Activated effector memory CD4-positive, alpha-beta T cell treated with Interleukin-2 at 50 U/mL for 16 hours (primary cell): Measurements from ENCODE around the gene SMARCD3.
A peak's percentile ranks its signal among the peaks of the same experiment; 100 is the strongest.

Source experiments
- DNase-seq: peaks from one replicate; pipeline ENCODE4 v3.0.0-alpha.2; 2020

SMARCD3 gene

GRCh38 chr7:151246851-151247580 lies 1.5 kb downstream of the SMARCD3 start:
- DNase-seq = no peak

- no peak for DNase-seq
Measured at GRCh38 chr7:151246102-151246850, 2.2 kb downstream of the SMARCD3 start.

DNA sequence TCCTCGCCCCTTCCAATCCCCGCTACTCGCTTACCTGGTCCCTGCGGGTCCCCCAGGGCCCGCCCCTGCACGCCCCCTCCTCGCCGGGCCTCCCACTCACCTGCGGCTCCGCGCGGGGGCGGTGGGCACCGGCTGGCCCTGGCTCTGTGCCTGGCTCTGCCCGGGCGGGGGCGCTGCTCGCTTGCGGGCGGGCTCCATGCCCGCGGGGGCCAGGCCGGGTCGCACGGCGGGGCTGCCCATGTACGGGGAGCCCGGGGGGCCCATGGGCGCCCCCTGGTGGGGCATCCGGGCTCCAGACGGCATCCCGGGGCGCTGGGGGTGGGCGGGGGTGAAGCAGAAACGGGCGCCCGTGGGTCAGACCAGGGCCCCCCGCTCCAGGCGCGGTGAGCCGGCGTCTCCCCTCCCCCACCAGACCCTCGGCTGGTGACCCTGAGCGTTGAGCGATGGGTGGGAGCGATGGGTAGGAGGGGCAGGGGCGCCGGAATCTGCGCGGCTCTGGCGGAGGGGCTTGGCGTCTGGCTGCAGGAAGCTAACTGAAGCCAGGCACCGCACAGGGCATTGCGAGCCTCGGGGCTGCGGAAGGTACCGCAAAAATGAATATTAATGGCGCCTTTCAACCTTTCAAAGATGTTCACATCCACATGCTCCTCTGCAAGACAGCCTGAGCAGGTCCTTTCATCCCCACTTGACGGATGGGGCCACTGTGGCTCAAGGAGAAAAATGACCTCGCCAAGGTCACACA lies 3.0 kb downstream of the SMARCD3 start:
- DNase-seq = peak; percentile 50

DNA sequence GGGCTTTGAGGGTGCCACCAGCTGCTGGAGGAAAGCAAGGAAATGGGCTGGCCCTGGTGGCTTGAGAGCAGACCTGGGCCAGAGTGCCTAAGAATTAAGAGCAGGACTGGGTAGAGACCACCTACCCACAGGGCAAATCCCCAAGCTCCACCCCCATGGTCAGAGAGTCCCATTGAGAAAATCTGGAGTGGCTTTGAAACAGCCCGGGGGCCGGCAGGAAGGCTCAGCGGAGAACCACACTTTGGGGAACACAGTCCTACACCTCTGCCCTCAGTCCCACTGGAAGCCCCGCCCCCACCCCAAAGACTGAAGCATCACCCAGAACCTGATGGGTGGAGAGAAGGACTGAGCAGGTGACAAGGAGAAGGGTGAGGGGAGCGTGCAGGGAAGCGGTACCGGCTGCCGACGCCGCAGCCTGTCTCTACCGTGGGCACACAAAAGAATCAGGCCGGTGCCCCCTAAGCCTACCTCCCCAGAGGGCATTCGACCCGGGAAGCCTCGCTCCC lies 3.6 kb downstream of the SMARCD3 start:
- DNase-seq = no peak

DNA sequence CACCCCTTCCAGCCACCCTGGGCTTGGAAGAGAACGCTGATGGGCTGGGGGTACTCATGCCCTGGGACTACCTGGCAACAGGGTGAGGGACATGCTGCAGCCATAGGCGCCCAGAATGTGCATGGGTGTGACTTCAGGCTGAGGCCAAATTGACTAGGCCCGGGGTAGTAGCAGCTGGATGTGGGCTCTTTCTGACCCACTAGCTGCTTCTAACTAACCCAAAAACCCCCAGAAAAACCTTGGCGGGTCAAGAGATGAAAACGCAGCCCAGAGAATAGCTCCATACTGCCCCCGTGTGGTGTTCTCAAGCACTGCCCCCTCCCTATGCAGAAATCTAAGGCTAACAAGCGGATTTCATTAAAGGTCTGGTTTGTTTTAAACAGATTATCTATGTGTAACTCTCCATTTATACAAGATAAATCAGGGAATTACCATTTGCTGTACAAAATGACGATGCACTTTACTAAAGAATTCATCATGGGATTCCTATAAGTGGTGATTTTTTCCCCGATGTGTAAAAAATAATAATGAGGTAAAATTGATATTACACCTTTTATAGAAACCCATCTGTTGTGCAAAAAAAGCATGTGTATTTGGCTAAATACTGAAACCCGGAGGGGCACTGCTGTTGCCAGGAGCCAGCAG lies 4.2 kb downstream of the SMARCD3 start:
- peak; percentile 36 for DNase-seq

- DNase-seq = no peak
Measured at GRCh38 chr7:151243408-151244195, 4.9 kb downstream of the SMARCD3 start.

- no peak for DNase-seq
Measured at GRCh38 chr7:151243045-151243349, 5.5 kb downstream of the SMARCD3 start.

GRCh38 chr7:151242159-151243044 lies 6.1 kb downstream of the SMARCD3 start:
- no peak for DNase-seq

- DNase-seq = no peak
Measured at GRCh38 chr7:151241755-151242096, 6.8 kb downstream of the SMARCD3 start.

GRCh38 chr7:151240942-151241754 lies 7.3 kb downstream of the SMARCD3 start:
- DNase-seq = no peak

- no peak for DNase-seq
Measured at GRCh38 chr7:151240536-151240935, 8.0 kb downstream of the SMARCD3 start.

DNA sequence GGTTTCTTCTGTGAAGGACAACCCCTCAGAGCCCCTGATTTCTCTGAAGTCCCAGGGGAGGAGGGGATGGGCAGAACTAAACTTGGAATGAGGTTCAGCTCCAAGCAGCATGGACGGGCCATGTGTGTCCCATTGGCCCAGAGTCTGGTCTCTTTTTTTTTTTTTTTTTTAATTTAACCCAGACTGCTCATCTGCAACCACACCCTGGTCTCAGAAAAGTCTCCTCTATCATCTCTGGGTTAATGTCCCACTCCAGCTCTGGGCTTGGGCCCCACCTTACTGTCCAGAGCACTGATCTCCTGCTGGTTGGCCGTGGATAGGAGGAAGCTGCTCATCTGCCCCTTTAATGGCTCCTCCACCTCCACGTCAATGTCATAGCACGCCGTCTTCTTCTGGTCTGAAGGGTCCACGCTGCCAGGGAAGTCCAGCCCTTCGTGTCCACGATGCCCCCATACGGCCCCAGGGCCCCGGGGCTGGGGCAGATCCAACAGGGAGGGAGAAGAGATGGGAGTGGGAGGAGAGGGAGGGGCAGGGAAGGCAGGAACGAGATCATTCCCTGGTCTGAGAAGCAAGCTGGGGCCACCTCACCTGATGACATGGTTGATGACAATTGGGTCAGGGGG lies 8.5 kb downstream of the SMARCD3 start:
- no peak for DNase-seq

DNA sequence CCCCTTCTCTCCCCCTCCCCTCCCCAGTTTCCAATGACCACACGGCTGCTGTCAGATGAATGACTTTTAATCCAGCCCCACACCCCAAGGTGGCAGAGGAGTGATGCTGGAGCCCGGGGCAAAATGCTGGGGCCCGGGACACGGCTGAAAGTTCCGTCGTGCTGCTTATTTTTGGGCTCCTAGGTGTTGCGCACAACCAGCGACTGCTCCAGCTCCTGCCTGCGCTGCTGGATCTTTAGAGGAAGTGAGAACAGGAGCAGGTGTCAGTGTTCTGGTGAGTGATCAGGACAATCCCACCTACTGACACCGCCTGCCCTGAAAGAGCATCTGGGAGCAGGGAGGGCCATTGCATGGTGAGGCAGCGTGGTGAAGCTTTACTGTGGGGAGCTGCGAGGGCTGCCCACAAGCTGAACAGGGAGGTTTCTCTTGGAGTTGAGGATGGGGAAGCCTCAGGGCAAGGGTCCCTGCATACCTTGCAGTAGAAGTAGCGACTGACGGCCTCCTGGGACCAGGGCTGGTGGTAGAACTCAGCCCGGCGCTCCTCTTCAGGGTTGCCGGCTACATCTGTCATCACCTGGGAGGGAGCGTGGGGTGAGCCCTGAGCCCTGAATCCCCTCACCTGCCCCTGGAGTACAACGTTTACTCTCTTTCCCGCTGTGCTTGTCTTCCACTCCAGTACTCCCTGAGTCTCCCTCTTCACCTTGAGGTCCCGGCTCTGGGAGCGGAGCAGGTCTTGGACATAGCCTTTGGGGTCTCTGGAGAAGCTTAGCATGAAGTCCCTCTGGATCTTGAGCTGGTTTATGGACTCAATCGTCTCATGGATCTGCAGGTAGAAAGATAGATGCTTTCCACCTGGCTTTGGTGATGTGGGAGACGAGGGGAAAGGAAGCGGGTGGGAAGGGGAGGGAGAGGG lies 9.3 kb downstream of the SMARCD3 start:
- DNase-seq = no peak

DNA sequence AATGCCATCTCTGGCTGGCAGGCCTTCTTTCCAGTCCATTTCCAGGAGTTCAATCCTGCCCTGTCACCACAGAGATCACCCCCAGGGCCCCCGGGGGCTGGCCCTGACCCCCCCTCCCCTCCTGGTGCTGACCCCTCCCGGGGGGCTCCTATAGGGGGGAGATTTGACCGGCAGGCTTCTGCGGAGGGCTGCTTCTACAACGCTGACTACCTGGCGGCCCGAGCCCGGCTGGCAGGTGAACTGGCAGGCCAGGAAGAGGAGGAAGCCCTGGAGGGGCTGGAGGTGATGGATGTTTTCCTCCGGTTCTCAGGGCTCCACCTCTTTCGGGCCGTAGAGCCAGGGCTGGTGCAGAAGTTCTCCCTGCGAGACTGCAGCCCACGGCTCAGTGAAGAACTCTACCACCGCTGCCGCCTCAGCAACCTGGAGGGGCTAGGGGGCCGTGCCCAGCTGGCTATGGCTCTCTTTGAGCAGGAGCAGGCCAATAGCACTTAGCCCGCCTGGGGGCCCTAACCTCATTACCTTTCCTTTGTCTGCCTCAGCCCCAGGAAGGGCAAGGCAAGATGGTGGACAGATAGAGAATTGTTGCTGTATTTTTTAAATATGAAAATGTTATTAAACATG lies 10.2 kb downstream of the SMARCD3 start:
- no peak for DNase-seq

- DNase-seq = no peak
Measured at GRCh38 chr7:151237244-151238189, 11.0 kb downstream of the SMARCD3 start.

DNA sequence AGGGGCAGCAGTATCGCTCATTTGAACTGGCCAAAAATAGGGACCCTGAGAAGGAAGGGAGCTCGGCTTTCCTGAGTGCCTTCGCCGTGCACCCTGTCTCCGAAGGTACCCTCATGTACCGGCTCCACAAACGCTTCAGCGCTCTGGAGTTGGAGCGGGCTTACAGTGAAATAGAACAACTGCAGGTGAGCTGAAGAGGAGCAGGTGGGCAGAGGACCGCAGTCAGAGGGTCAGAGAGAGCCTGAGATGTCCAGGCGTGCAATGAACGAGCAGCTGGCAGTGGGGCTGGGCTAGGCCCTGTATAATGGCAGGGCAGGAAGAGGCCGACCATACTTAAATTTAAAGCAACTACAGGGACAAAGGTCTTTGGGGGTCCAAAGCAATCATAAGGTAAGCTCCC lies 12.1 kb downstream of the SMARCD3 start:
- no peak for DNase-seq

DNA sequence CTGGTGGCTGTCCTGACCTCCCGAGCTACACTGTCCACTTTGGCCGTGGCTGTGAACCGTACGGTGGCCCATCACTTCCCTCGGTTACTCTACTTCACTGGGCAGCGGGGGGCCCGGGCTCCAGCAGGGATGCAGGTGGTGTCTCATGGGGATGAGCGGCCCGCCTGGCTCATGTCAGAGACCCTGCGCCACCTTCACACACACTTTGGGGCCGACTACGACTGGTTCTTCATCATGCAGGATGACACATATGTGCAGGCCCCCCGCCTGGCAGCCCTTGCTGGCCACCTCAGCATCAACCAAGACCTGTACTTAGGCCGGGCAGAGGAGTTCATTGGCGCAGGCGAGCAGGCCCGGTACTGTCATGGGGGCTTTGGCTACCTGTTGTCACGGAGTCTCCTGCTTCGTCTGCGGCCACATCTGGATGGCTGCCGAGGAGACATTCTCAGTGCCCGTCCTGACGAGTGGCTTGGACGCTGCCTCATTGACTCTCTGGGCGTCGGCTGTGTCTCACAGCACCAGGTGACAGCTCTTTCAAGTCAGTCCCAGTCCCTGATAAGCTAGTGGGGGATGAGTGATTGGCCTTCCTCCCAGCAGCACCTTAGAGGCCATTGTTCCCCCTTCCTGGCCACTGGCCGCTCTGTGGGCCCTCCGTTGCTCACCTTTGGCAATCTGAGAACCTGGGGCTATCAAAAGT lies 13.3 kb downstream of the SMARCD3 start:
- DNase-seq = no peak
